GM21576 (cell line): ENCODE results near the gene HGD.
A peak's percentile ranks its signal among the peaks of the same experiment; 100 is the strongest.
"Not testable (repeated sequence)": the region's sequence is repeated elsewhere in the genome, so short reads cannot be mapped to it uniquely, and the experiment has no call there.

Experiments used
- ATAC-seq: cut with Tn5 transposase; IDR thresholded peaks from one replicate; pipeline ENCODE4 v1.9.1; 2021; ENCODE audit warnings: mild to moderate bottlenecking, moderate library complexity; ENCODE audit not compliant: unreplicated experiment

The HGD gene

GRCh38 chr3:120640231-120640630 lies 41.8 kb downstream of the HGD start:
- no peak for ATAC-seq

GRCh38 chr3:120638820-120639219 lies 43.2 kb downstream of the HGD start:
- not testable (repeated sequence) for ATAC-seq

- no peak for ATAC-seq
These were observed 44.0 kb downstream of the HGD start for GRCh38 chr3:120637851-120638559.

- ATAC-seq, result no peak
These were observed 45.1 kb downstream of the HGD start for GRCh38 chr3:120636795-120637401.

GRCh38 chr3:120634539-120634938 lies 47.5 kb downstream of the HGD start:
- no peak for ATAC-seq

- no peak for ATAC-seq
These were observed 56.9 kb downstream of the HGD start for GRCh38 chr3:120625159-120625586.

- ATAC-seq, result no peak
These were observed 58.3 kb downstream of the HGD start for GRCh38 chr3:120623727-120624093.

GRCh38 chr3:120622870-120623726 lies 58.9 kb downstream of the HGD start:
- ATAC-seq, result no peak

- no peak for ATAC-seq
These were observed 59.6 kb downstream of the HGD start for GRCh38 chr3:120622457-120622856.

GRCh38 chr3:120616745-120617144 lies 65.3 kb downstream of the HGD start:
- not testable (repeated sequence) for ATAC-seq

GRCh38 chr3:120615847-120616609 lies 66.0 kb downstream of the HGD start:
- ATAC-seq, result no peak

GRCh38 chr3:120614765-120615164 lies 67.3 kb downstream of the HGD start:
- ATAC-seq, result no peak

- no peak for ATAC-seq
These were observed 73.5 kb downstream of the HGD start for GRCh38 chr3:120608506-120608905.

- no peak for ATAC-seq
These were observed 77.3 kb downstream of the HGD start for GRCh38 chr3:120604784-120605183.

- ATAC-seq, result no peak
These were observed 77.7 kb downstream of the HGD start for GRCh38 chr3:120604382-120604781.

- ATAC-seq, result no peak
These were observed 79.4 kb downstream of the HGD start for GRCh38 chr3:120602682-120603081.

- ATAC-seq, result no peak
These were observed 80.5 kb downstream of the HGD start for GRCh38 chr3:120601554-120601953.

- ATAC-seq, result no peak
These were observed 82.8 kb downstream of the HGD start for GRCh38 chr3:120599211-120599610.

- peak; percentile 43 for ATAC-seq
These were observed 84.5 kb downstream of the HGD start for GRCh38 chr3:120597445-120598049.

GRCh38 chr3:120596853-120597223 lies 85.2 kb downstream of the HGD start:
- no peak for ATAC-seq
